Activated CD4-positive, alpha-beta memory T cell treated with anti-CD3 and anti-CD28 coated beads for 36 hours (primary cell): ENCODE results near the gene ABCB6. TPM values are rescaled to one million over a fixed set of nuclear protein-coding genes. Genes with fewer than 3 reads are reported as not detected.

Experiments used
- CTCF ChIA-PET: fragments of 350-600 bp; sonication (Branson Sonifier 250); formaldehyde crosslinking; loops from one replicate; lab custom pipeline; 2021; ENCODE audit warnings: antibody characterized with exemption, inconsistent platforms; lab: Charles Lee
- POLR2A ChIA-PET: fragments of 350-600 bp; sonication (Branson Sonifier 250); formaldehyde crosslinking; loops from one replicate; lab custom pipeline; 2021; ENCODE audit warnings: antibody characterized with exemption; lab: Charles Lee
- DNase-seq: peaks from one replicate; pipeline ENCODE4 v3.0.0-alpha.2; 2020
- H3K27ac Mint-ChIP-seq: one replicate; pipeline ENCODE4 v1.8.0; 2021; ENCODE audit warnings: mixed read lengths
- H3K27me3 Mint-ChIP-seq: one replicate; pipeline ENCODE4 v1.8.0; 2021; ENCODE audit warnings: mixed read lengths
- H3K36me3 Mint-ChIP-seq: one replicate; pipeline ENCODE4 v1.8.0; 2021; ENCODE audit warnings: mixed read lengths
- H3K4me1 Mint-ChIP-seq: one replicate; pipeline ENCODE4 v1.8.0; 2021; ENCODE audit warnings: low read depth, mixed read lengths
- H3K4me3 Mint-ChIP-seq: one replicate; pipeline ENCODE4 v1.8.0; 2021; ENCODE audit warnings: mild to moderate bottlenecking, mixed read lengths
- H3K9me3 Mint-ChIP-seq: one replicate; pipeline ENCODE4 v1.8.0; 2021; ENCODE audit warnings: mixed read lengths
- intact Hi-C: fragments of 100-400 bp; cut with micrococcal nuclease; formaldehyde crosslinking; loops from one replicate; pipeline ENCODE4 v1.15.1; 2023
- total RNA-seq, 2 experiments: library from RNA; stranded (reverse); gene quantifications; one replicate each; pipeline ENCODE4 v1.2.3, GENCODE V29; 2021

Gene ABCB6
- total RNA-seq, 2 experiments from 2014 or later, result 11.5 to 11.7 TPM

- Mint-ChIP-seq H3K9me3 (no peaks in the 10 kb centered on the region), H3K4me1 (peaks cover 14% of the 10 kb centered on the region), H3K36me3 (peaks cover 2% of the 10 kb centered on the region), H3K27me3 (no peaks in the 10 kb centered on the region), H3K4me3 (no peak overlapping the region), H3K27ac (no peak overlapping the region)
- ChIA-PET POLR2A (no interaction called here), CTCF (interaction anchor here (0.9 to 1.4 kb wide), 3 partner anchors 8 to 114 kb away, joined by 3 to 4 read pairs (median 3); no protein-coding TSS in a partner anchor)
- no peak for DNase-seq
- intact Hi-C loops, result no loop called here
Observed at GRCh38 chr2:219163156-219163555, 55.6 kb downstream of the ABCB6 start.

- intact Hi-C loops, result no loop called here
- DNase-seq, result no peak
- H3K4me3 Mint-ChIP-seq, result peak overlapping the region; percentile 87
- H3K9me3 Mint-ChIP-seq, result no peaks in the 10 kb centered on the region
- peaks cover 6% of the 10 kb centered on the region for H3K36me3 Mint-ChIP-seq
- H3K4me1 Mint-ChIP-seq, result peaks cover 14% of the 10 kb centered on the region
- ChIA-PET CTCF (interaction anchor here (1.1 to 5.4 kb wide), 2 partner anchors 10 to 137 kb away, joined by 3 to 136 read pairs; no protein-coding TSS in a partner anchor), POLR2A (interaction anchor here (0.6 kb wide), 1 partner anchor 69 kb away, joined by 3 read pairs; no protein-coding TSS in a partner anchor)
- H3K27ac Mint-ChIP-seq, result peak overlapping the region; percentile 92
- H3K27me3 Mint-ChIP-seq, result no peaks in the 10 kb centered on the region
Observed at GRCh38 chr2:219161097-219161496, 57.7 kb downstream of the ABCB6 start.

DNA sequence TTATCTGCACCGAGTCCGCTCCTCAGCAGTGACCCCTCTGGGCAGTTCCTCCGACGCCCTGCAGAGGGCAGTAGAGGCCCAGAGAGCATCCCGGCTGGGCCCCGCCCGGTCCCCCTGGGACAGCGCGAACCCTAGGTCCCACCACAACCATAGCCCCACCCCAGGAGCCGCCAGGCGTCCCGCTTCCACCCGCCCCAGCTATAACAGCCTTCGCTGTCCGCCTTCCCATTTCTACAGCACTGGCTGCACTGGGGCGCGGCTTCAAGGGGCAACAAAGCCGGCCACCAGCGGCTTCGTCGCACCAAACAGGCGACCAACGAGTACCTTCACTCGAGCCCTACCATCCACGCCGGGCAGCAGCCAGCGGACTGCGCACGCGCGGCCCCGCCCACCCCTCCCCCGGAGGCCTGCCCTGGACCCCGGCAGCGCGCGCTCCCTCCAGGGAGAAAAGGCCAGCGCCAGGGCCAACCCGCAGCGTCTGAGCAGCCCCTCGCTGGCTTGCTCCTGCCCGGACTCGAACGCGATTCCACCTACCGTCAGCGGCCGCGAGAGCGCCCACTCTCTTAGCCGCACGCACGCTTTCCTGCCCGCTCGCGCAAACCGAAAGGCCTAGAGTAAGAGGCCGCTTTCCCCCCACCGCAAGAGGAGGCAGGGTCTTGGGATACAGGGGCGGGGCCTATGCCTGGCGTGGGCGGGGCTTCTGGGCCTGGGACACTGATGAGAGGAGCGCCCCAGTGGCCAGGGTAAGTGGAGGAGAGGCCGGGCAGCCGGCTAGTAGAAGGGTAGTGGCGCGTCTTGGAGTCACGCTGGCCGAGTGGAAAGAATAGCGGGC, 58.4 kb downstream of the ABCB6 start, which contains the start of gene NHEJ1:
NHEJ1 (minus strand) TSS at position 630 of the 832 bp plus-strand sequence. CDS start 2,453 bp downstream, outside the sequence.
- Mint-ChIP-seq H3K9me3 (no peaks in the 10 kb centered on the region), H3K27me3 (no peaks in the 10 kb centered on the region), H3K36me3 (peaks cover 6% of the 10 kb centered on the region), H3K27ac (peak within 1 kb of the TSS; percentile 92), H3K4me1 (peaks cover 14% of the 10 kb centered on the region), H3K4me3 (peak within 1 kb of the TSS; percentile 87)
- intact Hi-C loops, result loop anchor here (1.0 kb wide), 9 partner anchors 17 to 228 kb away; partner anchors contain the start of genes DNAJB2, GLB1L, STK16 and TUBA4A
- peak; percentile 96 for DNase-seq
- CTCF ChIA-PET, result interaction anchor here (1.1 to 5.4 kb wide), 20 partner anchors 11 to 284 kb away, joined by 3 to 136 read pairs (median 6); partner anchors contain the start of genes ANKZF1, ATG9A, CNPPD1 and TUBA4A
- POLR2A ChIA-PET, result interaction anchor here (1.0 to 2.0 kb wide), 4 partner anchors 16 to 135 kb away, joined by 3 to 5 read pairs (median 4); partner anchors contain the start of genes CNPPD1 and ZFAND2B

Other genes with a start within 250 kb of the ABCB6 start
- gene FEV, start 233.8 kb downstream of the ABCB6 start, total RNA-seq, result not detected
- not detected for gene CRYBA2, start 225.5 kb downstream of the ABCB6 start, total RNA-seq
- gene CFAP65, start 177.4 kb downstream of the ABCB6 start, total RNA-seq, result not detected
- gene IHH, start 158.0 kb downstream of the ABCB6 start, total RNA-seq, result under 1 TPM in 1 of 2 experiments, not detected in 1; 0.10 TPM
- gene NHEJ1, start 58.1 kb downstream of the ABCB6 start, total RNA-seq, result 10 to 100 TPM; 17.7 to 18.6 TPM
- gene SLC23A3, start 48.9 kb downstream of the ABCB6 start, total RNA-seq, result 1 to 10 TPM; 1.1 to 2.3 TPM
- 10 to 100 TPM; 42.0 to 43.4 TPM for gene CNPPD1, start 42.0 kb downstream of the ABCB6 start, total RNA-seq
- gene RETREG2, start 40.7 kb downstream of the ABCB6 start, total RNA-seq, result 10 to 100 TPM; 60.3 to 67.9 TPM
- gene ZFAND2B, start 12.2 kb downstream of the ABCB6 start, total RNA-seq, result 10 to 100 TPM; 31.9 to 34.4 TPM
- 10 to 100 TPM; 34.7 to 39.5 TPM for gene ATG9A, start 10.7 kb upstream of the ABCB6 start, total RNA-seq
- gene ANKZF1, start 10.8 kb upstream of the ABCB6 start, total RNA-seq, result 10 to 100 TPM; 97.0 to 97.5 TPM
- 1 to 10 TPM; 4.8 to 4.9 TPM for gene GLB1L, start 26.5 kb upstream of the ABCB6 start, total RNA-seq
- gene STK16, start 26.5 kb upstream of the ABCB6 start, total RNA-seq, result 10 to 100 TPM; 37.1 to 37.8 TPM
- not detected for gene TUBA4B, start 34.3 kb upstream of the ABCB6 start, total RNA-seq
- 100 to 1,000 TPM; 219 to 229 TPM for gene TUBA4A, start 35.0 kb upstream of the ABCB6 start, total RNA-seq
- gene DNAJB2, start 60.4 kb upstream of the ABCB6 start, total RNA-seq, result 10 to 100 TPM; 37.3 to 39.1 TPM
- gene PTPRN, start 90.4 kb upstream of the ABCB6 start, total RNA-seq, result under 1 TPM in 1 of 2 experiments, not detected in 1; 0.24 TPM
- gene RESP18, start 113.8 kb upstream of the ABCB6 start, total RNA-seq, result not detected
- gene DNPEP, start 169.0 kb upstream of the ABCB6 start, total RNA-seq, result 10 to 100 TPM; 71.6 to 74.2 TPM
- gene DES, start 199.4 kb upstream of the ABCB6 start, total RNA-seq, result not detected
- gene SPEG, start 215.9 kb upstream of the ABCB6 start, total RNA-seq, result 1 to 10 TPM; 1.1 to 1.7 TPM